ENCODE data around the gene CGB3. TPM values are rescaled to one million over a fixed set of nuclear protein-coding genes. Genes with fewer than 3 reads are reported as not detected.

Gene CGB3
- total and polyA plus RNA-seq, 7 donors = not detected

DNA sequence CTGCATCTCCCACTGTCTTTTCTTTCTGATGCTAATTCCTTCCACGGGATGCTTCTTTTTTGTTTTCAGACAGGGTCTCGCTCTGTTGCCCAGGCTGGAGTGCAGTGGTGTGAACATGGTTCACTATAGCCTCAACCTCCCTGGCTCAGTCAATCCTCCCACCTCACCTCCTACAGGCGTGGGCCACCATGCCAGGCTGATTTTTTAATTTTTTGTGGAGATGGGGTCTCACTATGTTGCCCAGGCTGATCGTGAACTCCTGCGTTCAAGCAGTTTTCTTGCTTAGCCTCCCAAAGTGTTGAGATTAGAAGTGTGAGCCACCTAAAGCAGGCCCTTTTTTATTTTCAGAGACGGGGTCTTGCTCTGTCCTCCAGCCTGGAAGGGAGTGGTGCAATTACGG, 35.8 kb downstream of the CGB3 start:
- 90 to 97% methylated on average over 7 of the region's 7 CpGs for WGBS, 2 donors
- TF ChIP-seq POLR2A (IDR thresholded peaks at IDR 0.05) = no peak
- TF ChIP-seq POLR2AphosphoS5 (IDR thresholded peaks at IDR 0.05) = no peak
- TF ChIP-seq, protein P1, sequence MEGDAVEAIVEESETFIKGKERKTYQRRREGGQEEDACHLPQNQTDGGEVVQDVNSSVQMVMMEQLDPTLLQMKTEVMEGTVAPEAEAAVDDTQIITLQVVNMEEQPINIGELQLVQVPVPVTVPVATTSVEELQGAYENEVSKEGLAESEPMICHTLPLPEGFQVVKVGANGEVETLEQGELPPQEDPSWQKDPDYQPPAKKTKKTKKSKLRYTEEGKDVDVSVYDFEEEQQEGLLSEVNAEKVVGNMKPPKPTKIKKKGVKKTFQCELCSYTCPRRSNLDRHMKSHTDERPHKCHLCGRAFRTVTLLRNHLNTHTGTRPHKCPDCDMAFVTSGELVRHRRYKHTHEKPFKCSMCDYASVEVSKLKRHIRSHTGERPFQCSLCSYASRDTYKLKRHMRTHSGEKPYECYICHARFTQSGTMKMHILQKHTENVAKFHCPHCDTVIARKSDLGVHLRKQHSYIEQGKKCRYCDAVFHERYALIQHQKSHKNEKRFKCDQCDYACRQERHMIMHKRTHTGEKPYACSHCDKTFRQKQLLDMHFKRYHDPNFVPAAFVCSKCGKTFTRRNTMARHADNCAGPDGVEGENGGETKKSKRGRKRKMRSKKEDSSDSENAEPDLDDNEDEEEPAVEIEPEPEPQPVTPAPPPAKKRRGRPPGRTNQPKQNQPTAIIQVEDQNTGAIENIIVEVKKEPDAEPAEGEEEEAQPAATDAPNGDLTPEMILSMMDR (IDR thresholded peaks at IDR 0.05) = no peak
- no peak for TF ChIP-seq EP300 (IDR thresholded peaks at IDR 0.05)
- peaks cover 5 to 53% (median 18%) of the 10 kb centered on the region in 4 donors for H3K36me3 ChIP-seq
- no peaks in the 10 kb centered on the region for H3K9me3 ChIP-seq
- intact Hi-C loops (cut with DNase I) = no loop called here
- DNase-seq = no peak
- H3K4me3 ChIP-seq = no peak overlapping the region
- no peaks in the 10 kb centered on the region for H3K27me3 ChIP-seq
- H3K4me1 ChIP-seq = peaks cover 0 to 27% (median 24%) of the 10 kb centered on the region in 4 donors
- no peak overlapping the region for H3K27ac ChIP-seq

DNA sequence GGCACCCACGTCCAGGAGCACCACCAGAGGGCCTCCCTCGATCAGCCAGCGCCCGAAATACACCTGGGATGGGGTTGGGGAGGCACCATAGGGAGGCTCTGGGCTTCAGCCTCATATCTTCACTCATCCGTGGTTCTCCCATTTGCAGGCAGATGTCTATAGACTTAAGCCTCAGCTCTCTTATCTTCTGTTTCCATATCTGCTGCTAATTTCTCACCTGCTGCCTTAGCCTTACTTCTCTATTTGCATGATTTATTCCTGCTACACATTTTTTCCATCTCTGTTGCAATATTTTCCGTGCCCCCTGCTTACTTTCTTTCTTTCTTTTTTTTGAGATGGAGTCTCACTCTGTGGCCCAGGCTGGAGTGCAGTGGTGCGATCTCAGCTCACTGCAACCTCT, 36.8 kb downstream of the CGB3 start:
- no peak for DNase-seq
- H3K9me3 ChIP-seq = no peaks in the 10 kb centered on the region
- no peak overlapping the region for H3K27ac ChIP-seq
- H3K27me3 ChIP-seq = no peaks in the 10 kb centered on the region
- TF ChIP-seq POLR2AphosphoS5 (IDR thresholded peaks at IDR 0.05) = no peak
- no peak for TF ChIP-seq EP300 (IDR thresholded peaks at IDR 0.05)
- no peak for TF ChIP-seq POLR2A (IDR thresholded peaks at IDR 0.05)
- TF ChIP-seq, protein P1 (IDR thresholded peaks at IDR 0.05) = no peak
- intact Hi-C loops (cut with DNase I) = no loop called here
- H3K36me3 ChIP-seq = peaks cover 5 to 63% (median 23%) of the 10 kb centered on the region in 4 donors
- no peak overlapping the region for H3K4me3 ChIP-seq
- 89 to 91% methylated on average over 7 of the region's 7 CpGs for WGBS, 2 donors
- H3K4me1 ChIP-seq = peaks cover 0 to 25% (median 24%) of the 10 kb centered on the region in 4 donors

DNA sequence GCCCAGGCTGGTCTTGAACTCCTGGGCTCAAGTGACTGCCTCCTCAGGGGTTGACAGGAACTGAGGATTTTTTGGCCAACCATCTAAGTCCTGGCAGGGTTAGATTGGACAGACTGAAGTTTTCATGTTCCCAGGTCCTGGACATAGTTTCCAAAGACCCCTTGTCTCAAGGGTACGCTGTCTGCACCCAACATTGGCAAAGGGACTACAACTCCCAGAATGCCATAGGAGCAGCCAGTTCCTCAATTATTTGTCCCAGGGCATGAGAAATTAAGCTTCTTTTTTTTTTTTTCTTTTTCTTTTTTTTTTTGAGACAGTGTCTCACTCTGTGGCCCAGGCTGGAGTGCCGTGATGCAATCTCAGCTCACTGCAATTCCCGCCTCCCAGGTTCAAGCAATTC, 37.9 kb downstream of the CGB3 start:
- Histone ChIP-seq H3K27ac (no peak overlapping the region), H3K4me3 (no peak overlapping the region), H3K4me1 (peaks cover 0 to 14% (median 13%) of the 10 kb centered on the region in 4 donors), H3K27me3 (no peaks in the 10 kb centered on the region), H3K36me3 (peaks cover 8 to 74% (median 24%) of the 10 kb centered on the region in 4 donors), H3K9me3 (no peaks in the 10 kb centered on the region)
- TF ChIP-seq, protein P1 (IDR thresholded peaks at IDR 0.05) = no peak
- TF ChIP-seq EP300 (IDR thresholded peaks at IDR 0.05) (no peak), POLR2AphosphoS5 (IDR thresholded peaks at IDR 0.05) (no peak)
- 93 to 95% methylated on average over 3 of the region's 3 CpGs for WGBS, 2 donors
- intact Hi-C loops (cut with DNase I) = no loop called here
- no peak for DNase-seq

DNA sequence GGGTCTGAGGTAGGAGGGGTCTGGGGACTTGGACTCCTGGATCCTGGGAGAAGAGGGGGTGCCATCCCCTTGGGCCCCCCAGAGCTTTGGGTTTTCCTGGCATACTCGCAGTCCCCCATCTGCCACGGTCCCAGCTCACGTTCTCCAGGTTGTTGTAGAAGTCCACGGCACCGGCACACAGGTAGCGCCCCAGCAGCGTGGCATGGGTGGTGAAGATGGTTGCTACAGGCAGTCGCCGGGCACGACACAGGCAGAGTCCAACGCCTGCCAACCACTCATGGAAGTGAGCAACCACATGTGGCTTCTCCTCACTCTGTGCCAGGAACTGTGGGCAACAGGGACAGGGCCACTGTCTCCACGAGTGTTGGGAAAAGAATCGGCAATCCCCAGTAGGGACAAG, 38.4 kb downstream of the CGB3 start:
- Histone ChIP-seq H3K4me3 (no peak overlapping the region), H3K9me3 (no peaks in the 10 kb centered on the region), H3K4me1 (peaks cover 0 to 9% (median 8%) of the 10 kb centered on the region in 4 donors), H3K27me3 (no peaks in the 10 kb centered on the region), H3K27ac (no peak overlapping the region), H3K36me3 (peaks cover 8 to 78% (median 24%) of the 10 kb centered on the region in 4 donors)
- TF ChIP-seq POLR2AphosphoS5 (IDR thresholded peaks at IDR 0.05) (no peak), POLR2A (IDR thresholded peaks at IDR 0.05) (no peak), EP300 (IDR thresholded peaks at IDR 0.05) (no peak)
- TF ChIP-seq, protein P1 (IDR thresholded peaks at IDR 0.05) = no peak
- 95 to 97% methylated on average over 13 of the region's 13 CpGs for WGBS, 2 donors
- no peak for DNase-seq
- intact Hi-C loops (cut with DNase I) = no loop called here

DNA sequence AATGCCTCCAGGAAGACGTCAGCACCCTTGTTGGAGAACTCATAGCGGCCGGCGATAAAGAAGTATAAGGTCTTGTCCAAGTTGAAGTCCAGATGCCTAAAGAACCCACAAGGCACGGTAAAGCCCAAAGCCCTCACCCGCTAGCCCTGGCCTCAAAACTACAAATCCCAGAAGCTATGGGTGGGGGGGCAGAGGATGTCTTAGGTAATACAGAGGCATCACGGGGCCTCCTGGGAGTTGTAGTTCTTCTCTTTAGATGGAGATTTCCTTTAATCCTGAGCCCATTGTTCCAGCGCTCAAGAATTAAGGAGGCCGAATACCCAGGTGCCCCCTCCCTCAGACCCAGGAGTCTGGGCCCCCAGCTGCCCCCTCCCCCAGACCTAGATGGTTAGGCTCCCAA, 41.9 kb downstream of the CGB3 start:
- Histone ChIP-seq H3K9me3 (no peaks in the 10 kb centered on the region), H3K36me3 (peaks cover 8 to 70% (median 20%) of the 10 kb centered on the region in 4 donors), H3K27me3 (no peaks in the 10 kb centered on the region), H3K4me3 (no peak overlapping the region), H3K4me1 (peaks cover 0 to 16% (median 14%) of the 10 kb centered on the region in 4 donors), H3K27ac (no peak overlapping the region)
- WGBS, 2 donors = 97% methylated on average over 9 of the region's 9 CpGs
- DNase-seq = no peak
- intact Hi-C loops (cut with DNase I) = no loop called here
- TF ChIP-seq POLR2AphosphoS5 (IDR thresholded peaks at IDR 0.05) = no peak
- no peak for TF ChIP-seq POLR2A (IDR thresholded peaks at IDR 0.05)
- no peak for TF ChIP-seq EP300 (IDR thresholded peaks at IDR 0.05)
- TF ChIP-seq, protein P1 (IDR thresholded peaks at IDR 0.05) = no peak
